Esophagus muscularis mucosa (tissue), 3 donors: ENCODE data around the gene PHAF1.

ENCODE experiments used
- POLR2A ChIP-seq: fragments of 450-650 bp; IDR thresholded peaks from one replicate; pipeline ENCODE4 v1.6.1; 2017; ENCODE audit warnings: antibody characterized with exemption, moderate library complexity, mild to moderate bottlenecking, low read depth
- POLR2AphosphoS5 ChIP-seq, 2 donors: sonication (generic); formaldehyde crosslinking; IDR thresholded peaks; one replicate each; pipeline ENCODE4 v1.6.1; 2017; ENCODE audit warnings: antibody characterized with exemption in 2 of 2
- TF ChIP-seq, protein P1 (sequence below), 3 experiments: fragments of 200-600 bp in 2 of 3; fragments of 450-650 bp in 1 of 3; sonication (generic) in 2 of 3; IDR thresholded peaks; one replicate each; pipeline ENCODE4 v1.5.1; 2017 to 2019; ENCODE audit warnings: antibody characterized with exemption in 3 of 3, mild to moderate bottlenecking in 2 of 3, moderate library complexity in 1 of 3

DNA sequence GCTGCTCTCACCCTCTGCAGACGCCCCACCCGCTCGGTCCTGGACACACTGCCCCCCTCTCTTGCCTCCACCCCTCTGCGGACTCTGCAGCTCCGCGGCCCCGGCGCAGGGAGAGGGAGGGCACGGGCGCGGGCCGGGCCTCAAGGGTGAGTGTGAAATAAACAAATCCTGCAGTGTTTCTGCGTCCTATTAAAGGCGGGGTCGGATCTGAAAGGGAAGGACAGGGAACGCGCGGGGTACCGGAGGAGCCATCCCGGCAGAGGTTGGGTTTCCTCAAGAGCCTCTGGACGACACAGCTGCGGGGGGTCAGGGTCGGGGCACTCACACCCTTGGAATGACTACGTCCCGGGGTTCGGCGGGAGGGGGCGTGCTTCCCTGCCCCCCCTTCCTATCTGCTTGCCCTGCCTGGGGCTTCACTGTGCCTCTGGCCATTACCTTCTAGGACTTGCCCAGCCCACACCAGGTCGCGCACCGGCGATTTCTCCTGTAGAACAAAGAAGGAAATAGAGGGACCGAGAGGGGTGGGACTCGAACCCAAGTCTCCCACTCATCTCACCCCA lies 54.3 kb downstream of the PHAF1 start:
- TF ChIP-seq, protein P1, sequence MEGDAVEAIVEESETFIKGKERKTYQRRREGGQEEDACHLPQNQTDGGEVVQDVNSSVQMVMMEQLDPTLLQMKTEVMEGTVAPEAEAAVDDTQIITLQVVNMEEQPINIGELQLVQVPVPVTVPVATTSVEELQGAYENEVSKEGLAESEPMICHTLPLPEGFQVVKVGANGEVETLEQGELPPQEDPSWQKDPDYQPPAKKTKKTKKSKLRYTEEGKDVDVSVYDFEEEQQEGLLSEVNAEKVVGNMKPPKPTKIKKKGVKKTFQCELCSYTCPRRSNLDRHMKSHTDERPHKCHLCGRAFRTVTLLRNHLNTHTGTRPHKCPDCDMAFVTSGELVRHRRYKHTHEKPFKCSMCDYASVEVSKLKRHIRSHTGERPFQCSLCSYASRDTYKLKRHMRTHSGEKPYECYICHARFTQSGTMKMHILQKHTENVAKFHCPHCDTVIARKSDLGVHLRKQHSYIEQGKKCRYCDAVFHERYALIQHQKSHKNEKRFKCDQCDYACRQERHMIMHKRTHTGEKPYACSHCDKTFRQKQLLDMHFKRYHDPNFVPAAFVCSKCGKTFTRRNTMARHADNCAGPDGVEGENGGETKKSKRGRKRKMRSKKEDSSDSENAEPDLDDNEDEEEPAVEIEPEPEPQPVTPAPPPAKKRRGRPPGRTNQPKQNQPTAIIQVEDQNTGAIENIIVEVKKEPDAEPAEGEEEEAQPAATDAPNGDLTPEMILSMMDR (IDR thresholded peaks at IDR 0.05), result no peak
- TF ChIP-seq POLR2A (no peak), POLR2AphosphoS5 (IDR thresholded peaks at IDR 0.05) (no peak)
